ELR (cell line): ENCODE measurements around the gene ZIC4.

Experiments
- DNase-seq: peaks from one replicate; pipeline ENCODE4 v3.0.0-alpha.2; 2015; ENCODE audit warnings: low read depth

Gene ZIC4

GRCh38 chr3:147354623-147355022 is 51.7 kb downstream of the ZIC4 start:
- no peak for DNase-seq

DNA sequence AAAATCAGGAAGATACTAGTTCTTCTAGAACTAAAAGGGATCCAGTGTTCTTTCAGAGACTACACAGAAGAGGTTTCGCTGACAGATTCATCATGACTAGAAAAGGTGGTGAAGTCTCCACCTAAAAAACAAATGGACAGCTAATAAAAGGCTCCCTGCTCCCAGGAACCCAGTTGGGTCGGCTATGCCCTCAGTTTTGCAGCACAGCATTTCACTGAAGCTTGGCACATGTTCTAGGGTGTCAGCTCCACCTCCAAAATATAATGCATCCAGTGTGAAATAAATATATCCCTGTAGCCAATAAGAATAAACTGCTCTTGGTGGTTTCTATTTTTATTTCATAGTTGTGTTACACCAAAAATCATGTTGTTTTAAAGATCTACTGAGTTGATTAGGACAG is 55.0 kb downstream of the ZIC4 start:
- DNase-seq, result no peak

DNA sequence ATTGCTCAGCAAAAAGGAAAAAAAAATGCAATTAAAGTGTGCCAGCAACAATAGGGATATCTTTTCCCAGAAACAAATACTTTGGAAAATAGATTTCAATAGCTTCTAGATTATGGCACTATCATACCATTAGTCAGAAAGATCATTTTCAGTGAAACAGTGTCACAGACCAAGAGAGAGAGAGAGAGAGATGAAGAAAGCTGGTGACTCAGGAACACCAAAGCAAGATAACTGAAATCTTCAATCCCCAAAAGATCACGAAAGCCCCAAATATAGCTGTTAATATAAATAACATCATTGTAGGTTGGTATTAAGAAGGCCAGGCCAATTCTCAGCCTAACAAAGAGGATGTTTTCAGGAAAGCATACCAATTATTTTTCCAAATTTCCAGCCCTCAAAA is 57.4 kb downstream of the ZIC4 start:
- no peak for DNase-seq

- DNase-seq, result no peak
Observed at GRCh38 chr3:147343926-147344325, 62.4 kb downstream of the ZIC4 start.

GRCh38 chr3:147341727-147342126 is 64.6 kb downstream of the ZIC4 start:
- no peak for DNase-seq

DNA sequence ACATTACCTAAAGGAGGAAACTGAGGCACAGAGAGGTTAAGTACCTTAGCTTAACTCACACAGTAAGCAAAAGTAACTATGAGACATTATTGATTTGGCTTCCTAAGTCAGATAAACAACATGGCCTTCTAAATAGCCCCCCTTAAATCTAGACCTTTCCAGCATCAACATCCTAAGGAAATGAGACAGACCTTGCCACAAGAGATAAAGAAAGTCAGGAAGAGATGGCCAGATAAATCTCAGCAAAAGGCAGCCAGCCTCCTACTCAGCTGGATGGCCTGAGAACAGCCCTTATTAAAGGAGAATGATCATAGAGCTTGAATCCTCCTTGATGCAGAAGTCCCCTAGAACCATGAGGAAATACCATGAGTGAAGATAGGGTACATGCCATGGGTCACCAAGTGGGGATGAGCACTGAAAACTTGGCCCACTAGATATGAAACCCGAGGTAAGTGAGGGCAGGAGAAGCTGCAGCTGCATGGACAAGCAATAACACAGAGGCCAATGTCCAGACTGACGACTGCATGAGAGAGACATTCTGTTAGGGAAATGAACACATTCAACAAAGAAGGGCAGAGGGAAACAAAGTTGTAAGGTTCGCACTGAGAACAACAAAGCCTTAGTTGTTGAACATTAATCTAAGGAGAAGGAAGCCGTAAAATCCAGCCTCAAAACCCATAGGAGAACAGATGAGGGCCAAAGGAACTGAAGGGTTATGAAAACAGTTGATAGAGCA is 69.6 kb downstream of the ZIC4 start:
- no peak for DNase-seq
